ENCODE measurements around the gene CAMKMT.
A peak's percentile ranks its signal among the peaks of the same experiment; 100 is the strongest.

The CAMKMT gene

GRCh38 chr2:44616667-44617155 is 255.0 kb downstream of the CAMKMT start:
- peak; percentile 28 for DNase-seq (ENCODE audit: low read depth, low spot score)
- H3K4me3 ChIP-seq (ENCODE audit: low read length), result no peak overlapping the region

GRCh38 chr2:44618251-44619023 is 256.7 kb downstream of the CAMKMT start:
- DNase-seq (ENCODE audit: low read depth, low spot score), result no peak
- no peak overlapping the region for H3K4me3 ChIP-seq (ENCODE audit: low read length)

- no peak overlapping the region for H3K4me3 ChIP-seq (ENCODE audit: low read length)
- no peak for DNase-seq (ENCODE audit: low read depth, low spot score)
Measured at GRCh38 chr2:44620189-44620990, 258.6 kb downstream of the CAMKMT start.

GRCh38 chr2:44623622-44624351 is 262.0 kb downstream of the CAMKMT start:
- no peak for DNase-seq (ENCODE audit: low read depth, low spot score)
- no peak overlapping the region for H3K4me3 ChIP-seq (ENCODE audit: low read length)

GRCh38 chr2:44628297-44628696 is 266.6 kb downstream of the CAMKMT start:
- DNase-seq (ENCODE audit: low read depth, low spot score), result no peak
- H3K4me3 ChIP-seq (ENCODE audit: low read length), result no peak overlapping the region

- H3K4me3 ChIP-seq (ENCODE audit: low read length), result no peak overlapping the region
- DNase-seq (ENCODE audit: low read depth, low spot score), result no peak
Measured at GRCh38 chr2:44632931-44633689, 271.4 kb downstream of the CAMKMT start.

GRCh38 chr2:44635725-44636124 is 274.0 kb downstream of the CAMKMT start:
- H3K4me3 ChIP-seq (ENCODE audit: low read length), result no peak overlapping the region
- DNase-seq (ENCODE audit: low read depth, low spot score), result no peak

- H3K4me3 ChIP-seq (ENCODE audit: low read length), result no peak overlapping the region
- no peak for DNase-seq (ENCODE audit: low read depth, low spot score)
Measured at GRCh38 chr2:44638649-44639048, 276.9 kb downstream of the CAMKMT start.

GRCh38 chr2:44639399-44639798 is 277.7 kb downstream of the CAMKMT start:
- H3K4me3 ChIP-seq (ENCODE audit: low read length), result no peak overlapping the region
- DNase-seq (ENCODE audit: low read depth, low spot score), result no peak

- H3K4me3 ChIP-seq (ENCODE audit: low read length), result no peak overlapping the region
- no peak for DNase-seq (ENCODE audit: low read depth, low spot score)
Measured at GRCh38 chr2:44642123-44642857, 280.5 kb downstream of the CAMKMT start.

- no peak overlapping the region for H3K4me3 ChIP-seq (ENCODE audit: low read length)
- DNase-seq (ENCODE audit: low read depth, low spot score), result no peak
Measured at GRCh38 chr2:44645937-44646336, 284.2 kb downstream of the CAMKMT start.

- DNase-seq (ENCODE audit: low read depth, low spot score), result no peak
Measured at GRCh38 chr2:44649381-44649780, 287.6 kb downstream of the CAMKMT start.

GRCh38 chr2:44650796-44651195 is 289.0 kb downstream of the CAMKMT start:
- DNase-seq (ENCODE audit: low read depth, low spot score), result no peak
- H3K4me3 ChIP-seq (ENCODE audit: low read length), result no peak overlapping the region

More at GRCh38 chr2:44649381-44649780, 287.6 kb downstream of the CAMKMT start:
- H3K4me3 ChIP-seq (ENCODE audit: low read length), result no peak overlapping the region

- no peak for DNase-seq (ENCODE audit: low read depth, low spot score)
- no peak overlapping the region for H3K4me3 ChIP-seq (ENCODE audit: low read length)
Measured at GRCh38 chr2:44651974-44652373, 290.2 kb downstream of the CAMKMT start.

GRCh38 chr2:44652701-44653100 is 291.0 kb downstream of the CAMKMT start:
- no peak overlapping the region for H3K4me3 ChIP-seq (ENCODE audit: low read length)
- DNase-seq (ENCODE audit: low read depth, low spot score), result no peak

- no peak for DNase-seq (ENCODE audit: low read depth, low spot score)
- no peak overlapping the region for H3K4me3 ChIP-seq (ENCODE audit: low read length)
Measured at GRCh38 chr2:44655401-44655864, 293.7 kb downstream of the CAMKMT start.

- no peak overlapping the region for H3K4me3 ChIP-seq (ENCODE audit: low read length)
- DNase-seq (ENCODE audit: low read depth, low spot score), result no peak
Measured at GRCh38 chr2:44656460-44656859, 294.7 kb downstream of the CAMKMT start.

GRCh38 chr2:44663471-44664073 is 301.8 kb downstream of the CAMKMT start:
- H3K4me3 ChIP-seq (ENCODE audit: low read length), result no peak overlapping the region
- DNase-seq (ENCODE audit: low read depth, low spot score), result no peak

Data from Jurkat, Clone E6-1 (cell line).